ENCODE measurements around the gene CFAP20DC.

DNA sequence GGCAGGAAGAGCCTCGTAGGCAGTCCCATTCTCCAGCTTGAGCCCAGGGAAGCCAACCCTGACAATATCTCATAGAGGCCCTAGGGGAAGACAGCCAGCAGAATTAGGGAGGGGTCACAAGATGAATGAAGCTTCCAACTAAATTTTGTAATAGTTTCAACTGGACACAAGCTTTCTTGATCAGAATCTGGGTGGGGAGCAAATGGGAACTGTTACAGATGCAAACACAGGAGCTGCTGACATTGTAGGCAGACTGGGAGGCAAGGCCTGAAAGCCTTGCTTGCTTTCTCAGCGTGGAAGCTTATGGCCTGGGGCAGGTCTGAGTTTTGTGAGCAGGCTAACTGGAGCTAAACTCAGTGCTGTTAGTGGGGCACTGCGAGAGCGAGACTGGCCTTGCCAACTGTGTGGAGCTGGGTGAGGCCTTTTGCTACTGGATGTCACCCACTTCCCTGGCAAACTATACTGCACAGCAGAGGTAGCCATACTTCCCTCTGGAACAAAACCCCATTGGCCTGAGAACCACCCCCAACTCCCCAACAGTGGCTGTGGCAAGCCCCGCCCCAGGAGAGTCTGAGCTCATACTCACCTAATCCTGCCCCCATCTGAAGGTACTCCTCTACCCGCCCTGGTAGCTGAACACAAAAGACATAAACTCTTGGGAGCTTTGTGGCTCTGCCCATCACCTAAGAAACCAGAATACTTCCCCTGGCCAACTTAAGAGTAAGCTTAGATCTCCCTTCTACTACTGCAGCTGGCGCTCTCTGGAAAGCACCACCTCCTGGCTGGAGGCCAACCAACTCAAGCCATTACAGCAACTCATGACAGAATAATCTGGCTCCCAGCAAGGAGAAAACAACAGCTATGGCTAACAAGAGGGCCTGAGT is 42.9 kb downstream of the CFAP20DC start:
- TF ChIP-seq, protein P1, sequence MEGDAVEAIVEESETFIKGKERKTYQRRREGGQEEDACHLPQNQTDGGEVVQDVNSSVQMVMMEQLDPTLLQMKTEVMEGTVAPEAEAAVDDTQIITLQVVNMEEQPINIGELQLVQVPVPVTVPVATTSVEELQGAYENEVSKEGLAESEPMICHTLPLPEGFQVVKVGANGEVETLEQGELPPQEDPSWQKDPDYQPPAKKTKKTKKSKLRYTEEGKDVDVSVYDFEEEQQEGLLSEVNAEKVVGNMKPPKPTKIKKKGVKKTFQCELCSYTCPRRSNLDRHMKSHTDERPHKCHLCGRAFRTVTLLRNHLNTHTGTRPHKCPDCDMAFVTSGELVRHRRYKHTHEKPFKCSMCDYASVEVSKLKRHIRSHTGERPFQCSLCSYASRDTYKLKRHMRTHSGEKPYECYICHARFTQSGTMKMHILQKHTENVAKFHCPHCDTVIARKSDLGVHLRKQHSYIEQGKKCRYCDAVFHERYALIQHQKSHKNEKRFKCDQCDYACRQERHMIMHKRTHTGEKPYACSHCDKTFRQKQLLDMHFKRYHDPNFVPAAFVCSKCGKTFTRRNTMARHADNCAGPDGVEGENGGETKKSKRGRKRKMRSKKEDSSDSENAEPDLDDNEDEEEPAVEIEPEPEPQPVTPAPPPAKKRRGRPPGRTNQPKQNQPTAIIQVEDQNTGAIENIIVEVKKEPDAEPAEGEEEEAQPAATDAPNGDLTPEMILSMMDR (IDR thresholded peaks at IDR 0.05; ENCODE audit: poor library complexity): no peak
- TF ChIP-seq EZH2 (IDR thresholded peaks at IDR 0.05; ENCODE audit: borderline replicate concordance): no peak
- no peak for TF ChIP-seq EZH2phosphoT487 (IDR thresholded peaks at IDR 0.05; ENCODE audit: low read depth, severe bottlenecking, unreplicated experiment)
